H9 (cell line): ENCODE data around the gene SLC16A3. TPM values are rescaled to one million over a fixed set of nuclear protein-coding genes. Genes with fewer than 3 reads are reported as not detected.
A peak's percentile ranks its signal among the peaks of the same experiment; 100 is the strongest.

ENCODE experiments used
- DNase-seq: peaks from one replicate; pipeline ENCODE4 v3.0.0-alpha.2; 2017
- H2AFZ ChIP-seq: one replicate; pipeline ENCODE4 v1.6.1; 2013; ENCODE audit warnings: mild to moderate bottlenecking, low read length, control low read depth, moderate library complexity
- H2AK5ac ChIP-seq: 2 replicates; pipeline ENCODE4 v1.6.1; 2013; ENCODE audit warnings: low read length, control low read depth, mixed read lengths; ENCODE audit not compliant: insufficient read length
- H2BK120ac ChIP-seq: one replicate; pipeline ENCODE4 v1.6.1; 2013; ENCODE audit warnings: low read depth, mild to moderate bottlenecking, low read length, control low read depth, inconsistent platforms; ENCODE audit not compliant: poor library complexity, severe bottlenecking
- H2BK12ac ChIP-seq: 2 replicates; pipeline ENCODE4 v1.6.1; 2013; ENCODE audit warnings: low read length, control low read depth, mixed read lengths, low read depth; ENCODE audit not compliant: insufficient read length
- H2BK15ac ChIP-seq: 2 replicates; pipeline ENCODE4 v1.6.1; 2013; ENCODE audit warnings: low read depth, low read length, control low read depth
- H2BK20ac ChIP-seq: one replicate; pipeline ENCODE4 v1.6.1; 2013; ENCODE audit warnings: low read depth, mild to moderate bottlenecking, low read length, control low read depth, inconsistent platforms; ENCODE audit not compliant: poor library complexity, severe bottlenecking
- H2BK5ac ChIP-seq: 2 replicates; pipeline ENCODE4 v1.6.1; 2013; ENCODE audit warnings: low read length, control low read depth, mixed read lengths; ENCODE audit not compliant: insufficient read length
- H3K14ac ChIP-seq: 2 replicates; pipeline ENCODE4 v1.6.1; 2013; ENCODE audit warnings: low read length, control low read depth; ENCODE audit not compliant: insufficient read depth
- H3K18ac ChIP-seq: 2 replicates; pipeline ENCODE4 v1.6.1; 2013; ENCODE audit warnings: low read depth, mild to moderate bottlenecking, mixed read lengths, low read length, control low read depth; ENCODE audit not compliant: insufficient read length
- H3K23ac ChIP-seq: 2 replicates; pipeline ENCODE4 v1.6.1; 2013; ENCODE audit warnings: low read length, control low read depth, mixed read lengths, low read depth; ENCODE audit not compliant: insufficient read length
- H3K23me2 ChIP-seq: 2 replicates; pipeline ENCODE4 v1.6.1; 2013; ENCODE audit warnings: low read depth, mild to moderate bottlenecking, mixed read lengths, low read length, control low read depth; ENCODE audit not compliant: insufficient read length, poor library complexity, severe bottlenecking
- H3K27ac ChIP-seq: 2 replicates; pipeline ENCODE4 v1.5.1; 2013; ENCODE audit warnings: low read length, control low read depth, mixed read lengths, low read depth; ENCODE audit not compliant: insufficient read length
- H3K27me3 ChIP-seq: 2 replicates; pipeline ENCODE4 v1.6.1; 2013; ENCODE audit warnings: low read length, control low read depth, inconsistent platforms; ENCODE audit not compliant: insufficient read depth
- H3K4ac ChIP-seq: 2 replicates; pipeline ENCODE4 v1.6.1; 2013; ENCODE audit warnings: low read depth, mild to moderate bottlenecking, control low read depth, inconsistent platforms, low read length, moderate library complexity
- H3K4me1 ChIP-seq: 2 replicates; pipeline ENCODE4 v1.6.1; 2013; ENCODE audit warnings: low read length, control low read depth, inconsistent platforms; ENCODE audit not compliant: insufficient read depth
- H3K4me2 ChIP-seq: 2 replicates; pipeline ENCODE4 v1.6.1; 2013; ENCODE audit warnings: low read length, control low read depth, mixed read lengths; ENCODE audit not compliant: insufficient read length, insufficient read depth
- H3K56ac ChIP-seq: 2 replicates; pipeline ENCODE4 v1.6.1; 2013; ENCODE audit warnings: low read depth, mild to moderate bottlenecking, mixed read lengths, low read length, control low read depth; ENCODE audit not compliant: insufficient read length
- H3K79me1 ChIP-seq: 2 replicates; pipeline ENCODE4 v1.6.1; 2013; ENCODE audit warnings: low read depth, mild to moderate bottlenecking, moderate library complexity, low read length, control low read depth, inconsistent platforms; ENCODE audit not compliant: insufficient read depth, poor library complexity, severe bottlenecking
- H3K79me2 ChIP-seq: 2 replicates; pipeline ENCODE4 v1.6.1; 2013; ENCODE audit warnings: low read length, control low read depth, inconsistent platforms; ENCODE audit not compliant: insufficient read depth
- H3K9ac ChIP-seq: 2 replicates; pipeline ENCODE4 v1.6.1; 2013; ENCODE audit warnings: low read length, control low read depth, mixed read lengths; ENCODE audit not compliant: insufficient read length; ENCODE audit errors: extremely low read depth
- H3K9me3 ChIP-seq: one replicate; pipeline ENCODE4 v1.6.1; 2013; ENCODE audit warnings: low read depth, low read length, inconsistent platforms; ENCODE audit not compliant: control insufficient read depth
- H3T11ph ChIP-seq: one replicate; pipeline ENCODE4 v1.6.1; 2013; ENCODE audit warnings: mild to moderate bottlenecking, low read length, control low read depth, inconsistent platforms
- H4K20me1 ChIP-seq: one replicate; pipeline ENCODE4 v1.6.1; 2013; ENCODE audit not compliant: control insufficient read depth, insufficient read length, insufficient read depth
- H4K5ac ChIP-seq: 2 replicates; pipeline ENCODE4 v1.6.1; 2013; ENCODE audit warnings: low read depth, mild to moderate bottlenecking, mixed read lengths, low read length, control low read depth; ENCODE audit not compliant: insufficient read length
- H4K8ac ChIP-seq: replicated peaks from 2 replicates; pipeline ENCODE4 v1.6.1; 2013; ENCODE audit warnings: low read length, control low read depth, mixed read lengths, low read depth; ENCODE audit not compliant: insufficient read length
- H4K91ac ChIP-seq: 2 replicates; pipeline ENCODE4 v1.6.1; 2013; ENCODE audit warnings: low read depth, mild to moderate bottlenecking, moderate library complexity, mixed read lengths, low read length, control low read depth; ENCODE audit not compliant: insufficient read length
- H3K27ac Mint-ChIP-seq, 3 experiments: 2 replicates in 2 of 3; 3 replicates in 1 of 3; pipeline ENCODE4 v1.8.0; 2020 to 2021; ENCODE audit warnings: mixed read lengths in 3 of 3, mild to moderate bottlenecking in 1 of 3, moderate library complexity in 1 of 3
- H3K27me3 Mint-ChIP-seq: 2 replicates; pipeline ENCODE4 v1.8.0; 2021; ENCODE audit warnings: low read depth, mild to moderate bottlenecking, moderate library complexity, mixed read lengths
- H3K36me3 Mint-ChIP-seq, 3 experiments: 2 replicates in 2 of 3; 3 replicates in 1 of 3; pipeline ENCODE4 v1.8.0; 2020 to 2021; ENCODE audit warnings: low read depth in 3 of 3, mixed read lengths in 3 of 3; ENCODE audit not compliant: insufficient read depth in 1 of 3
- H3K4me1 Mint-ChIP-seq, 2 experiments: 2 replicates each; pipeline ENCODE4 v1.8.0; 2020; ENCODE audit warnings: mixed read lengths in 2 of 2
- H3K4me3 Mint-ChIP-seq, 2 experiments: 2 replicates in 1 of 2; 3 replicates in 1 of 2; pipeline ENCODE4 v1.8.0; 2020 to 2021; ENCODE audit warnings: mild to moderate bottlenecking in 2 of 2, mixed read lengths in 2 of 2, moderate library complexity in 1 of 2
- H3K9me3 Mint-ChIP-seq, 2 experiments: 2 replicates in 1 of 2; 3 replicates in 1 of 2; pipeline ENCODE4 v1.8.0; 2020; ENCODE audit warnings: mild to moderate bottlenecking in 2 of 2, mixed read lengths in 2 of 2, moderate library complexity in 1 of 2
- WGBS: extraction: QIAGEN DNeasy Blood & Tissue Kit; methylation state at CpG from one replicate; pipeline ENCODE4 v1.1.7; 2013; ENCODE audit warnings: missing lambda C conversion rate, low lambda C conversion rate, mixed read lengths; ENCODE audit not compliant: insufficient read length; ENCODE audit errors: extremely low coverage; 5-methylcytosine and 5-hydroxymethylcytosine counted together
- total RNA-seq: library from RNA; stranded (reverse); gene quantifications from 2 replicates; pipeline ENCODE4 v1.2.1, GENCODE V29; 2021
- TF ChIP-seq, protein P1 (sequence below): fragments of 200-600 bp; sonication (generic); conservative IDR thresholded peaks from 3 replicates; pipeline ENCODE4 v1.8.0; 2021; ENCODE audit warnings: antibody characterized with exemption, mild to moderate bottlenecking

Gene SLC16A3
- total RNA-seq, 1 experiment from 2014 or later = 28.4 TPM

DNA sequence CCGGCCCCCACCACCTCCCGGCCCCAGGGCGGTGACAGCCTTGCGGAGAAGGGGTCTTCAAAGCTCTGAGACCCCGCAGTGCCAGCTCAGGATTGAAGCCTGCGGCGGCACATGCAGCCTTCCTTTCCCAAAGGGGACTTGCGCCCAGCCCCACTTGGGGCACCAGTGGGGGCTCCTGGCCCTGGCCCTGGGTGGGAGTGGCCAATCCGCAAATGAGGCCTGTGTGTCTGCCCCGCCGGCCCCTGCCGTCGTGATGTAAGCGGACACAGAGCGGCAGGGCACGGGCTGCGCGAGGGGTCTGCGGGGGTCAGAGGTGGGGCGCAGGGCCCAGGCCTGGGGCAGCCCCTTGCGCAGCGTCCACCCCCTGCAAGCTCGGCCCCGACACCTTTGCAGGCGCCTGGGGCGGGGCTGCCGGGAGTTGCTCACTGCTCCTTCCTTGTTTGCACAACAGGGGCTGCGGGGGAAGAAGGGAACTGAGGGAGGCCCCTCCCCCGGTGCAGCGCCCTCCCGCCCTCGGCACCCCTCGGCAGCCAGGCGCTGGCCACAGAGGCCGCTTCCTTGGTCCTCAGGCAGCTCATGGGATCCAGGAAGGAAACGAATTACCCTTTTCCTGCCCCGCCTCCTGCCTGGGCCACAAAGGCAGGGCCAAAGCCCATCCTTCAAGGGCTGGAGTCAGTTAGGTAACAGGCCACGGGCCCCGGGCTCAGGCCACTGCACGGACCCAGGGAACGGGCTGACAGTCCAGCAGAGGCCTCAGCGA, 2.9 kb downstream of the SLC16A3 start:
- H3K36me3 Mint-ChIP-seq = no peaks in the 10 kb centered on the region
- H3T11ph ChIP-seq = no peak overlapping the region
- no peak overlapping the region for H4K5ac ChIP-seq
- H2BK120ac ChIP-seq = no peak overlapping the region
- TF ChIP-seq, protein P1, sequence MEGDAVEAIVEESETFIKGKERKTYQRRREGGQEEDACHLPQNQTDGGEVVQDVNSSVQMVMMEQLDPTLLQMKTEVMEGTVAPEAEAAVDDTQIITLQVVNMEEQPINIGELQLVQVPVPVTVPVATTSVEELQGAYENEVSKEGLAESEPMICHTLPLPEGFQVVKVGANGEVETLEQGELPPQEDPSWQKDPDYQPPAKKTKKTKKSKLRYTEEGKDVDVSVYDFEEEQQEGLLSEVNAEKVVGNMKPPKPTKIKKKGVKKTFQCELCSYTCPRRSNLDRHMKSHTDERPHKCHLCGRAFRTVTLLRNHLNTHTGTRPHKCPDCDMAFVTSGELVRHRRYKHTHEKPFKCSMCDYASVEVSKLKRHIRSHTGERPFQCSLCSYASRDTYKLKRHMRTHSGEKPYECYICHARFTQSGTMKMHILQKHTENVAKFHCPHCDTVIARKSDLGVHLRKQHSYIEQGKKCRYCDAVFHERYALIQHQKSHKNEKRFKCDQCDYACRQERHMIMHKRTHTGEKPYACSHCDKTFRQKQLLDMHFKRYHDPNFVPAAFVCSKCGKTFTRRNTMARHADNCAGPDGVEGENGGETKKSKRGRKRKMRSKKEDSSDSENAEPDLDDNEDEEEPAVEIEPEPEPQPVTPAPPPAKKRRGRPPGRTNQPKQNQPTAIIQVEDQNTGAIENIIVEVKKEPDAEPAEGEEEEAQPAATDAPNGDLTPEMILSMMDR = no peak
- H2BK20ac ChIP-seq = no peak overlapping the region
- no peak overlapping the region for H2AFZ ChIP-seq
- no peak overlapping the region for H3K27ac ChIP-seq
- H3K23ac ChIP-seq = no peak overlapping the region
- peak; percentile 90 for DNase-seq
- H2BK12ac ChIP-seq = no peak overlapping the region
- no peaks in the 10 kb centered on the region for H3K4me1 ChIP-seq
- H2BK5ac ChIP-seq = no peak overlapping the region
- H3K23me2 ChIP-seq = peaks cover 11% of the 10 kb centered on the region
- peaks cover 22% of the 10 kb centered on the region; the same call in 1 of the 2 replicates for H3K27me3 ChIP-seq
- no CpG with 5 or more reads among the region's 42 CpGs for WGBS
- no peaks in the 10 kb centered on the region for H4K20me1 ChIP-seq
- no peaks in the 10 kb centered on the region for H3K79me2 ChIP-seq
- no peak overlapping the region for H3K9ac ChIP-seq
- H3K56ac ChIP-seq = no peak overlapping the region
- peak overlapping the region; percentile 26 to 40 for H3K4me3 Mint-ChIP-seq
- H4K8ac ChIP-seq = no peak overlapping the region
- peaks cover 4 to 17% of the 10 kb centered on the region in 2 experiments for H3K4me1 Mint-ChIP-seq
- H3K9me3 ChIP-seq = no peaks in the 10 kb centered on the region
- H2BK15ac ChIP-seq = no peak overlapping the region
- peaks cover 38% of the 10 kb centered on the region for H3K27me3 Mint-ChIP-seq
- H3K4me2 ChIP-seq = peak overlapping the region; percentile 5
- no peak overlapping the region for H3K18ac ChIP-seq
- H3K14ac ChIP-seq = no peak overlapping the region
- H3K9me3 Mint-ChIP-seq = no peaks in the 10 kb centered on the region
- no peak overlapping the region for H3K27ac Mint-ChIP-seq
- no peaks in the 10 kb centered on the region for H3K79me1 ChIP-seq
- no peak overlapping the region for H4K91ac ChIP-seq
- H3K4ac ChIP-seq = no peak overlapping the region
- H2AK5ac ChIP-seq = no peak overlapping the region
